Endothelial cell of hepatic sinusoid (primary cell): Measurements from ENCODE around the gene HOXA11.

Experiments
- in situ Hi-C: cut with HindIII; loops from 2 replicates; pipeline ENCODE4 v1.10.0; 2017; ENCODE audit warnings: low sequenced_read_pairs

Gene HOXA11

DNA sequence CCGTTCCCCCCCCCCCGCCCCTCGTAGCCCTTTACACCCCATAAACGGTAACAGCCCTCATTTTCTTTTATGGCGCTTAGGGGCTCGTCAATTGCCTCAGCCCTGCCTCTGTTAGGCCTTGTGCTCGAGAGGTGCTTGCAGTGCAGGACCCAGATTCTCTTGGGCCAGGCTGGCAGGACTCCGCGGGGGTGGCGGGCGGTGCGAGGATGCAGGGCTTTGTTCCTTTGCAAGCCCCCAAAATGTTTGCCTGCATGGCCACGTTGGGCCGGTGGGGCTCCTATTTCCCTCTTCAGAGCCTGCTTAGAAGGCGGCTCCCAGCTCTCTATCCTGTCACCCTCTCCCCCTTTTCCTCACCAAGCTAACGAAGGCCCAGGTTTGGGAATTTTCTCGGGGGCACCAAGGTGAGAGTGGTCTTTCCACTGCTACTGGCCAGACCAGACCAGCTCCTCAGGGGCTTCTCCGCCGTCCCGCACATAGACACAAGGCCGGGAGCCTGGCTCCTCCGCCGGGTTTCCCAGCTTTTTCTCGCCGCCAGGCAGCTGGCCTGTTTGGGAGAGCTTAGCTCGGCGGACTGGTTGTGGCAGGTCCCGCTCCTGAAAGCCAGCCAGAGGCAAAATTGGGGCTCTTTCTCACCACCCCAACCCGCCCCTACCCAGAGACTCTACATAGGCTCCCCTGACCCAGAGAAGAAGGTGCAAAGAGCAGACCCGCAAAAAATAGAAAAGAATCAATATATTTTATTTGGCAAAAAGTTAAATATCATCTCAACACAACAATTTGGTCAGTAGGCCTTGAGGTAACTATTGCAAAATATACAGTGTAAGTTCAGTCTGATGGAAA is 23.1 kb downstream of the HOXA11 start:
- in situ Hi-C loops: loop anchor here (5.0 to 25.0 kb wide), 4 partner anchors 35 to 1275 kb away; no protein-coding TSS in a partner anchor

DNA sequence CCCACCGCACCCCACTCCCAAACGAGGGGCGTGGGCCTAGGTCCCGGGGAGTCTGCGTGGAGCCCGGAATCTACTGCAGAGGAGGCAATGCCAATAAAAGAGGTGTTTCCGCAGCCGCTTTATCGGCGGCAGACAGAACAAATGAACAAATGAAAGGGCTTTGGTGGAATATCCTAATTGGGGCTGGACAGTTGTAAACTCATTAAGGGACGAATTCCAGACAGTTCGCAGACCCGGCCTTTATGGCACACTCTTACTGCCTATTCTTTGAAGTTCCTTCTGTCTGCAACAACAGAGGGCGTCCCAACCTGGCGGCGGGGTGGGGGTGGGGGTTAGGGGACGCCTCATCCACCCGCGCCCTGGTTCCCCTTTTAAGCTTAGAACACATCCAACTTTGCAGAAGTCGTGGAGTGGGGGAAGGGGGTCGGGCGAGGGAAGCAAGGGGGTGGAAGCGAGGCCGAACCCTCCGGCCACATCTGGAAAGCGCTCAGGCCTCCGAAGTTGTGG is 23.8 kb downstream of the HOXA11 start:
- in situ Hi-C loops: loop anchor here (5.0 to 25.0 kb wide), 4 partner anchors 34 to 1274 kb away; no protein-coding TSS in a partner anchor

DNA sequence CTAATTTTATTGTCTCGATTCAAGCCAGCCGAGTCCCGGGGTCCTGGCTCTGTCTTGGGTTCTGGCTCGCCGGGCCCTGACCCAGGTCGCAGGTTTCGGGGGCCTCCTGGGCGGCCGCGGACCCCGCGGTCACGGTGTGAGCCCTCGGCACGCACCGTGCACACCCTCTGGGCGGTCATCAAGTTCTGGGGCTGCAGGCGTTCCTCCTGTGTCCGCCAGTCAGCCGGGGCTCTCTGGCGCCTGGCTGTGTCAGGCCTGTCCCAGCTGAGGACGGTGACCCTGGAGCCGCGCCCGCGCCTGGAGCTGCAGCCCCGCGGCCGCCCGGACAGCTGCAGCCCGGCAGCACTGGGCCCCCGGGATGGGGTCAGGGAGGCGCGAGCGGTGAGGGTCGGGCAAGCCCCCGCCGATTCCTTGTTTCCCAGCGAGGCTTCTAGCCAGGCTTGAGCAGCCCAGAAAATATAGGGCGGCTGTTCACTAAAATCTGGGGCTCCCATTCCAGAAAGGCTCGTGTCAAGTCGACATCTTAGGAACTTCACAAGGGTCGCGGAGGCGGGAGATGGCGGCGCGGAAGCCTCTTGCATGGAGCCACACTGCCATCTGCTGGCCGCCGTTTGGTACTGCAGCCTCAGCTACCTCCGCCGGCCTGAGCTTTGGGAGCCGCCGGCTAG is 24.4 kb downstream of the HOXA11 start:
- in situ Hi-C loops: loop anchor here (5.0 to 25.0 kb wide), 4 partner anchors 33 to 1273 kb away; no protein-coding TSS in a partner anchor

DNA sequence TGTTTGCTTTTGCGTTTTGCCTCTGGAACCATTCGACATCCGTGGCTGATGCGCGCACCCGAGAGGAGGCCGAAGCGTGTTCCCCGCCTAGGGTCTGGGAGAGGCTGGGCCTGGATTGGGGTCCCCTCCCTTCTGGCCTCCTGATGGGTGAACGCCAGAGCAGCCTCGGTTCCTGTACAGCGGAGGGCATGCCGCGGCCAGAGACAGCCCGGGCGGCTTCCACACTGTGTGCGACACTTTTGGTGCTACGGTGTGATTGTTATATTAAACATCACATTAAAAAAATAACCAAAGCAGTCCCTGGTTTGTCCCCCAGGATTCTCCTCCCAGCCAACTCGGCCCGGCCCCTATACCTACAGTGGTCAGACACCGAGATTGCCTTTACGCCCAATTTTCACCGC is 24.9 kb downstream of the HOXA11 start:
- in situ Hi-C loops: loop anchor here (5.0 to 25.0 kb wide), 4 partner anchors 33 to 1273 kb away; no protein-coding TSS in a partner anchor

DNA sequence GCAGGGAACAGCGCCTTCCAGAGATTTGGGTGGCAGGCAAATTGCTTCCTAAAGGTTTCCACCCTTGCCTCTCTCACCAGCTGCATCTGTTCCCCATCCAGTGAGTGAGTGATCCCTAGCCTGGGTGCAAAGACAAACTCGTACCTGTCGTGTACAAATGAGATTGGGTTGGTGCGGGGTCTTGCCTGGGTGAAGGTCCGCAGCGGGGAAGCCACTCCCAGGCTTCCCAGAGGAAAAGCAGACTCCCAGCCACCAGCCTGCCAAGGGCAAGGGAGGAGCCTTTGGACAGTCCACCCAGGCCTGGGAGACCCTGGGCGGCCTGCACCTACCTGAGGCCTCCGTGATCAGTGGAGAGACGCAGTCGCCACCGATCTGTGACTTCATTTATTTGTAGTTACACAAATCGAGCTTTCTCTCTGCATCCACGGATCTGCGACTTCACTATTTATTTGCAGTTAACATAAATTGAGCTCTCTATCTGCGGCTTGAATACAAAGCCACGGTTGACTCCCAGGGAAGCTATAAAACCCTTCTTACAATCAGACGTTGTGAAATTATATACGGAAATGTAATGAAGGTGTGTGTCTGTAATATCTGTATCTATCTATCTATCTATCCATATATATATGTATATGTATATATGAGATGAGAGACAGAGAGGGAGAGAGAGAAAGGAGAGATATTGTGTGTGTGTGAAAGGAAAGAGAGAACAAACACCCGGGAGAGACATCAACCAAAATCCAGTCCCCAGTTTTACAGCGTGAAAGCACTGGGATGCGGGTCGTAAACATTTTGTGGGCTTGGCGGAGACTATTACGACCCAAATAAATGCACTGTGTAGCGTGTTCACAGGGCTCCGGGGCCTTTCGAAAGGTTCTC is 25.5 kb downstream of the HOXA11 start:
- in situ Hi-C loops: loop anchor here (5.0 to 25.0 kb wide), 4 partner anchors 32 to 1272 kb away; no protein-coding TSS in a partner anchor

DNA sequence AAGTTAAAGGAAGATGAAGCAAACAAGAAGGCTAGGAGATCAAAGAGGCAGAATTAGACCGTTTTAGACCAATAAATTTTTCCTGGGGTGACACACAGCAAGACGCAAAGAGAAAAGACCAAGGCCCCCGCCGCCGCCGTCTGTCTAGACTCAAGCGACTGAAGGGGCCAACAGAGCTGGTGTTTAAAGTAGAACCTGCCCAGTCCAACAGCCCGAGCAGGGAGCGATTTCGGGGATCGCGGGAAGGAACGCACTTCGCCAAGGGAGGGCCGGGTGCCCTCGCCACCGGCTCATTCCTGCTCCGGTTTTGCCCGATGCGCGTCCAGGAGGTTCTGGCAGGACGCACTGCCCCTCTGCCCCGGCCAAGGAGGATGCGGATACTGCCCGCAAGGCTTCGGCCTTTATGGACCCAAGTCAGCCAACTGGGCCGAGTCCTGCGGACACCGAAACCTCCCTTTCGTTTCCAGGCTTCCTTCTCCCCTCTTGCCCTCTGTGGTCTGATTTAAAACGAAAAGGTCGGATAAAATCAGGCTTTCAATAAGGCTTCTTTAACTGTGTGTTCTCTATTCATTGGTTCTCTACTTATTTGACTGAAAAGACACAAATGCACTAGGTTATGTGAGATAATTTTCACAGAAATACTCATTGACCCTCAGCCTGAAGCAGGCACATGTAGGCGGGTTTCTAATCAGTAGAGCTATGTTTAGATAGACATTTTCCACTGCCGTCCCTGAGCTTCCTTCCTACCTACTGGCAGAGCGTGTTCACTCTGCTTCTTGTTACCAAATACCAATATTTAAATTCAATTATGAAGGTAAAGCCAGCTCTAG is 26.4 kb downstream of the HOXA11 start:
- in situ Hi-C loops: loop anchor here (25.0 kb wide), 1 partner anchor 1271 kb away; no protein-coding TSS in a partner anchor

DNA sequence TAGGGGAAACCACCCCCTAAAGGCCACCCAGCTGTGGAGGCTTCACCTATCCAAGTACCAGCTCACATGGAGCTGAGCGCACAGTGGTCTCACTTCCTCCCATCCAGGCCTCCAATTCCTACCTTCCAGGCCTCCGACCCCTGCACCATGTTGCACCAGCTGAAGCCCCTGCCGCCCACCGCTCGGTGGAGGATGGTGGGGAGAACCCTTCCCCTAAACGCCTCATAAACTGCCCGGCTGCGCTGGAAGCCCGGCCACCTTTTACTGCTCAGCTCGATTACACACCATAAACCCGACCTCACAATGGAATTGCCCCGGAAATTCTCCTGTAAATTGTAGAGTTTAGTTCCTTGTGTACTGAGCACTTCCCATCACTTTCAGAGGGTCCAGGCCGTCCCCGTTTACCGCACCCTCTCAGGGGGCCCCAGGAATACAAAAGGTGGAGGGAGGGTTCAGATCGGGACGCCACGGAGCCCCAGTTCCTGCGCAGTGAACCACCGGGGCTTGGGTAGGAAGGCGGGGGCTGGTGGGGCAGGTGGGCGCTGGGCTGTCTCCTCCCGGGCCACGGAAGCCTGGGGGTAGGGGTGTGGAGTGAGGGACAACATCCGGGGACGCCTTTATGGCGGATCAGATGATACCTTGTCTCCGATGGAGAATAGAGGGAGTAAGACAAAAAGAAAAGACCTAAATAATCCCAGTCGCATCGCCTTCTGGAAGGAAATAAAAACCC is 27.2 kb downstream of the HOXA11 start:
- in situ Hi-C loops: loop anchor here (25.0 kb wide), 1 partner anchor 1271 kb away; no protein-coding TSS in a partner anchor

DNA sequence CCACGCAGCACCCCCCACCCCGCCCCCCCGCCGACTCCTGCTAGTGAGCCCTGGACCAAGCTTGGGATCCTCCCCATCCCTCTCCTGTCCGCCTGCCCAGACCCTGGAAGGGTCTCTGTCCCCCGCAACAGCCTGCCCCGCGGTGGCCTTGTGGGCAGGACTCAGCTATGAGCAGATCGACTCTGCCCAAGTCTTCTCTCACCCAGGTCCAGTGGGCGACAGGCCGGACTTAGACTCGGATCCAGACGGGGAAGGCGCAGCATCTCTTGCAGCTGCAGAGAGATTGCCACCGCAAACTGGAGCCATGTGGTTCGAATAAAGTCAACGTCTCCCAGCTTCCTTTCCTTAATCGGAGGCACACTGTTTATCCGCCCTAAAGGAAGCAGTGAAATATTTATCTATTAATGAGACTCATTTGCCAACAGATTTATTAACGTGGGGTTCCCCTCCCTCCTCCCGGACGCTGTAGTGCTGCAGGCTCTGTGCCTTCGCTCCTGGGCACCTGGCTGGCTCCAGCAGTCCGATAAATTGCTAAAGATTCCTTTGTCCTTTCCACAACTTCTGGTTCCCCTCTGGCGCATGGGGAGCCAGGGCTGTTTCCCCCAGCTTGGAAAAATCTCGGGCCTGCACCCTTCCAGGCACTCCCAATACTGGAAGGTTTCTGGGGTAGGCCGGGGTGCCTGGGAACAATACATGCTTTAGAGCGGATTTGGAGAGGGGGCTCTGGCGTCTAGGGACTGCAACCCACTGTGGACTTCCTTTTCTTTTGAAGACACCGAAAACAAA is 27.9 kb downstream of the HOXA11 start:
- in situ Hi-C loops: loop anchor here (25.0 kb wide), 1 partner anchor 1270 kb away; no protein-coding TSS in a partner anchor

DNA sequence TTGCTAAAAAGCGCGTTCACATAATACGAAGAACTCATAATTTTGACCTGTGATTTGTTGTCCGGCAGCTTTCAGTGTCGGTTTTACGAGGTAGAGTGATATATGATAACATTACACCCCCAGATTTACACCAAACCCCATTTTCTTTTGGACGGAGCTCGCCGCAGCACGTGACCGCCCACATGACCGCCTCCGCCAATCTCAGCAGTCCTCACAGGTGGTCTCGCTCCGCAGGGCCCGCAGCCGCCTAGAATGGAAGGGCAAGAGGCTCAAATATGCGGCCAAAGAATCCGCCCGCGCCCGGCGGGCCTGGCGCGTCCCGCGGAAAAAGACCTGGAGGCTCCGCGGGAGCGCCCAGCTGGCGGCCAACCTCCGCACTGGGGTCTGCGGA is 28.5 kb downstream of the HOXA11 start, which contains the start of gene HOXA7:
Gene HOXA7 (minus strand): TSS at position 168 of the 391 bp plus-strand sequence. CDS start 130 bp downstream, at position 38.
- in situ Hi-C loops: loop anchor here (25.0 kb wide), 1 partner anchor 1269 kb away; no protein-coding TSS in a partner anchor

DNA sequence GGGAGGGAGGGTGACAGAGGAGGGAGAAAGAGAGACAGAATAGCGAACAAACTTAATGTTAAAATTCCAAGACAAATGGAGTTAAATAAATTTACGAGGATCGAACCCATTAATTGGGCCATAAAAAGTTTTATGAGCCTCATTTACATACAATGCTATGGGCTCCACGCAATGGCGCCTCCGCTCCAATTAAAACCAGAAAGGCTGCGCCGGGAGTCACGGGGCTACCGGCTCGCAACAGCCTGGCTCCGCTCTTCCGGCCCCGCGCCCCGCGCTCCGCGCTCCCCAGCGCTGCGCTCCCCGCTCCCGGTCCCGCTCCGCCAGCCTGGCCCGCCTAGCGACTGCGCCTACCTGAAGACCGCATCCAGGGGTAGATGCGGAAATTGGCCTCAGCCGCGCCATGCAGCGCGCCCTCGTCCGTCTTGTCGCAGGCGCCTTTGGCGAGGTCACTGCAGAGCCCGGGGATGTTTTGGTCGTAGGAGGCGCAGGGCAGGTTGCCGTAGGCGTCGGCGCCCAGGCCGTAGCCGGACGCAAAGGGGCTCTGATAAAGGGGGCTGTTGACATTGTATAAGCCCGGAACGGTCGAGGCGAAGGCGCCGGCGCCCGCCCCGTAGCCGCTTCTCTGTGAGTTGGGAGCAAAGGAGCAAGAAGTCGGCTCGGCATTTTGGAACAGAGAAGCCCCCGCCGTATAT is 29.1 kb downstream of the HOXA11 start:
- in situ Hi-C loops: loop anchor here (25.0 kb wide), 1 partner anchor 1269 kb away; no protein-coding TSS in a partner anchor

DNA sequence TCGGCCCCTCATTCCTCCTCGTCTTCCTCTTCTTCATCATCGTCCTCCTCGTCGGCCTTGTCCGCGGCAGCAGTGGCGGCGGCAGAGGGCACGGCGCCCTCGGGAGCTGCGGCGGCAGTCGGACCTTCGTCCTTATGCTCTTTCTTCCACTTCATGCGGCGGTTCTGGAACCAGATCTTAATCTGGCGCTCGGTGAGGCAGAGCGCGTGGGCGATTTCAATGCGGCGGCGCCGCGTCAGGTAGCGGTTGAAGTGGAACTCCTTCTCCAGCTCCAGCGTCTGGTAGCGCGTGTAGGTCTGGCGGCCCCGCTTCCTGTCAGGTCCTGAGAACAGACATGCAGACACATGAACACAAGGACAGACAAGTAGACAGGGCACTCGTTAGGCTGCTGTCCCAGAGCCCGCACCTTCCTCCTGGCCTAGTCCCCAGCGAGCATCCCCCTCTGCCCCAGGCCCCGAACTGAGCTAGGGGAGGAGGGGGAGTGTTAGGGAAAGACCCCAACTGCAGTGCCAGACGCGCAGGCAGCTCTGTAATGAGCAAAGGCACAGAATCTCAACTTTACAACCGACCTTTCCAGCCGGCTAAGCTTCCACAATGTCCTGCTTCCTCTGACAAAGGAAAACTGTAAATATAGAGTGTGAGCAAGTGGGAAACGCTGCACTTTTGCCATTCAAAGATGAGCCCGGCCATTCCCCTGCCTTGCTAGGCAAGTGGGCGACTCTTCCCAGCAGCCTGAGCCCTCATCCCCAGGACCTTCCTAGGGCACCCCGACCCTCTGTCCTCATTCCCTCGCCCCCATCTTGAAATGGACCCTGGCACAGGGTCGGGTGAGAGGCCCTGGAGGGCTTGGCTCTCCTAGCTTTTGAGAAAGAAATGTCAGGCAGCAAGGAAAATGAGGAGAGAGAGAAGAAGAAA is 29.9 kb downstream of the HOXA11 start:
- in situ Hi-C loops: loop anchor here (25.0 kb wide), 1 partner anchor 1268 kb away; no protein-coding TSS in a partner anchor

DNA sequence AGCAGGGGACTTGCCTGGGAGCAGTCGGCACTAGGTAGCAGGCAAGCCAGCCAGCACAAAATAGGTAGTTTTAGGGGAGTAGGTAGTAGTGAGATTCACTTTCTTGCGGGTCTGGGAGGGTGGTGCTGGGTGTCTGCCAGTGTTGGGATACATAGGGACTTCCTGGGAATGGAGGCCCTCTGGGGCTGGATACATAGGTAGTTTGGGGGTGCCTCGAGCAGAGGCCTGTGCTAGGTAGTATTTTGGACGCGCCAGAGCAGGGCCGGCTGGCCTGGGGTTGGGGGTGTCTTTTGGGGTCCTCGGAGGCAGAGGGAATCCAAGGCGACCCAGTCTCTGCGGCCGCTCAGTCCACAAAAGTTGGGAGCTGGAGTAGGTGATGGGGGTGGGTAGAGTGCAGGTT is 30.7 kb downstream of the HOXA11 start:
- in situ Hi-C loops: loop anchor here (25.0 kb wide), 1 partner anchor 1267 kb away; no protein-coding TSS in a partner anchor

DNA sequence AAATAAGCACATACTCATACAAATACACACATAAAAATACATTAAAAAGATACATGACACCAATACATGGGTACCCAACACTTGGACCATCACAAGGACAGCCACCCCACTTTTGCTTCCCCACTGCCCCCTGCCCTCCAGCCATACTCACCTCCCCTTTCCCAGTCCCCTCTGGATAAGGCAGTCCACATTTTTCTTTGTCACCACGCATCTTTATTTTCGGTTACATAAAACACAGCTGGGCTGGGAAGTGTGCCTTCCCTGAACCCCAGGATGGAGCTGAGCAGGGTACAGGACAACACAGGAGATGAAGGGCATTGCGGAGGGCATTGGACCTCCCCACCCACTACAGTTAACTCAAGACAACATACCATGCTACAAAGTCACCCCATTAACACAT is 31.5 kb downstream of the HOXA11 start:
- in situ Hi-C loops: loop anchor here (25.0 kb wide), 1 partner anchor 1266 kb away; no protein-coding TSS in a partner anchor

DNA sequence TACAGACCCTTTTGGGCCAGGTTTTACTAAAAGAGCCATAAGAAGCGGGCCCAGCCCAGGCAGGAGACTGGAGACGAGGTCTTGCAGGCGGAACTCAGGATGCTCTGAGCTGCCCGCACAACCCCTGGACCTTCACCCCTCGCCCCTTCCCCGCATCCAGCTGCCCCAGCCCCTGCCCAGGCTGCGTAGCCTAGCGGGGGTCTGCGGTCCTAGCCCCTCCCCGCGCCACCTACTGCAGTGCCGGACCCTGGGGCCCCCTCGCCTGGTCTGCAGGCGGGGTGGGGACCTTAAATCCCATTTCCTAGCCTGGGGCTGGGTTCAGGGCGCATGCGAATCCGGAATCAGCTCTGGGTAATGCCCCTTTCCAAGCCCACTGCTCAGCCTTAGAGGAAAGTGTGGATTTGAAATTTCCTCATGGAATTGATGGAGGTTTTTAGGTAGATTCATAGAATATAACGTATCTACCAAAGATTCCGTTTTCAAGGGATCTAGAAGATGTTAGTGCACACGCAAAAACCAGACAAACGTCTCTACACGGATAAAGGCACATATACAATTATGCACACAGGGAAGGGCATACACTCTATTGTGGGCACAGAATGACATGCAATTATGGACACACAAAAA is 32.1 kb downstream of the HOXA11 start:
- in situ Hi-C loops: loop anchor here (25.0 kb wide), 1 partner anchor 1266 kb away; no protein-coding TSS in a partner anchor
